Measurements from ENCODE around the gene MRC2.

- no peak for TF ChIP-seq CTCF (IDR thresholded peaks at IDR 0.05)
- no peak for TF ChIP-seq POLR2A (IDR thresholded peaks at IDR 0.05)
- TF ChIP-seq EP300 (IDR thresholded peaks at IDR 0.05) = no peak
- TF ChIP-seq POLR2AphosphoS5 (IDR thresholded peaks at IDR 0.05) = no peak
Observed at GRCh38 chr17:62605588-62605987, 21.9 kb upstream of the MRC2 start.

Measured in gastroesophageal sphincter (tissue), 3 donors.